Loucy (cell line): ENCODE measurements around the gene CDC42BPA.

Experiments
- H2AFZ ChIP-seq: fragments of 200-600 bp; sonication (generic); 2 replicates; pipeline ENCODE4 v1.6.0; 2016; ENCODE audit warnings: antibody characterized with exemption, mild to moderate bottlenecking, low read length, moderate library complexity
- H3F3A ChIP-seq: fragments of 200-600 bp; 2 replicates; pipeline ENCODE4 v1.6.0; 2016; ENCODE audit warnings: antibody characterized with exemption, low read depth, mild to moderate bottlenecking
- H3K27me3 ChIP-seq: fragments of 200-600 bp; sonication (generic); 2 replicates; pipeline ENCODE4 v1.6.1; 2014; ENCODE audit warnings: low read length, mild to moderate bottlenecking; ENCODE audit not compliant: insufficient read depth, poor library complexity, severe bottlenecking
- H3K36me3 ChIP-seq: fragments of 200-600 bp; sonication (generic); 2 replicates; pipeline ENCODE4 v1.6.1; 2016; ENCODE audit warnings: low read length; ENCODE audit not compliant: insufficient read depth
- H3K4me1 ChIP-seq: fragments of 200-600 bp; sonication (generic); 2 replicates; pipeline ENCODE4 v1.5.1; 2014; ENCODE audit warnings: low read length, mild to moderate bottlenecking; ENCODE audit not compliant: insufficient read depth, poor library complexity, severe bottlenecking
- H3K4me2 ChIP-seq: fragments of 200-600 bp; sonication (generic); 2 replicates; pipeline ENCODE4 v1.6.0; 2014; ENCODE audit warnings: antibody characterized with exemption, low read length, low read depth, mild to moderate bottlenecking; ENCODE audit not compliant: poor library complexity, severe bottlenecking
- H3K4me3 ChIP-seq: fragments of 200-600 bp; sonication (generic); 2 replicates; pipeline ENCODE4 v1.5.1; 2014; ENCODE audit warnings: low read length, mild to moderate bottlenecking, mixed read lengths; ENCODE audit not compliant: poor library complexity, severe bottlenecking
- H3K79me2 ChIP-seq: fragments of 200-600 bp; sonication (generic); 2 replicates; pipeline ENCODE4 v1.6.1; 2014; ENCODE audit warnings: low read length; ENCODE audit not compliant: insufficient read depth
- H3K9ac ChIP-seq: fragments of 200-600 bp; sonication (generic); 2 replicates; pipeline ENCODE4 v1.6.0; 2014; ENCODE audit warnings: mild to moderate bottlenecking, low read depth, low read length, moderate library complexity; ENCODE audit not compliant: poor library complexity, severe bottlenecking
- H3K9me2 ChIP-seq: fragments of 200-600 bp; sonication (generic); replicated peaks from 2 replicates; pipeline ENCODE4 v1.6.1; 2016; ENCODE audit warnings: low read depth, low read length, mixed read lengths
- H3K9me3 ChIP-seq: fragments of 200-600 bp; sonication (generic); 2 replicates; pipeline ENCODE4 v1.6.1; 2014; ENCODE audit warnings: mild to moderate bottlenecking, antibody characterized with exemption, low read length, low read depth; ENCODE audit not compliant: insufficient read depth
- H4K20me1 ChIP-seq: fragments of 200-600 bp; sonication (generic); 2 replicates; pipeline ENCODE4 v1.6.0; 2014; ENCODE audit warnings: antibody characterized with exemption, low read length, mild to moderate bottlenecking; ENCODE audit not compliant: insufficient read depth, poor library complexity, severe bottlenecking
- CTCF ChIP-seq: fragments of 200-600 bp; sonication (generic); conservative IDR thresholded peaks from 2 replicates; pipeline ENCODE4 v1.5.1; 2014; ENCODE audit warnings: mild to moderate bottlenecking, antibody characterized with exemption, low read length
- EZH2phosphoT487 ChIP-seq: fragments of 200-600 bp; IDR thresholded peaks from 2 replicates; pipeline ENCODE4 v1.6.1; 2018; ENCODE audit warnings: antibody characterized with exemption, mild to moderate bottlenecking, moderate library complexity, borderline replicate concordance

Gene CDC42BPA

DNA sequence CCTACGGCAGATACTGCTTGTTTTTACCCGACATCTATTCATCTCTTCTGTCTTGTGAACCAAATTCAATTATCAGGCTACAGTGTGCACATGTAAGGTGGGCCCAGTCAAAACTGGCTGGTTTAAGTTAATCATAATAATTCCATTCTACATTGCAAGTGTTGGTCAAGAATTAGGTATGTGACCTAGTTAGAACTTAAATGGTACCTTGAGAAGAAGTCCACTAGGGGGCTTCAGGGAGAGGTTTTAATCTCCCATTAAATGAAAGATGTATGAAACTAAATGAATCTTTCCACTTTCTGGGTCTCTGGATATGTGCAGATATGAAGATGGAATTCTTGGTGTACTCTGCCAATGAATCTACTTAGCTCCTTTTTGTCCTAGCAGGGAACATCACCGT lies 187.1 kb downstream of the CDC42BPA start:
- Histone ChIP-seq H3F3A (no peaks in the 10 kb centered on the region), H2AFZ (no peak overlapping the region), H3K36me3 (no peaks in the 10 kb centered on the region), H3K79me2 (no peaks in the 10 kb centered on the region), H3K4me1 (no peaks in the 10 kb centered on the region), H3K27me3 (no peaks in the 10 kb centered on the region), H3K4me2 (no peak overlapping the region), H3K9ac (no peak overlapping the region), H3K9me2 (no peaks in the 10 kb centered on the region), H4K20me1 (no peaks in the 10 kb centered on the region), H3K9me3 (no peaks in the 10 kb centered on the region), H3K4me3 (no peak overlapping the region)
- TF ChIP-seq EZH2phosphoT487 = no peak
- peak; percentile 71 for TF ChIP-seq CTCF

DNA sequence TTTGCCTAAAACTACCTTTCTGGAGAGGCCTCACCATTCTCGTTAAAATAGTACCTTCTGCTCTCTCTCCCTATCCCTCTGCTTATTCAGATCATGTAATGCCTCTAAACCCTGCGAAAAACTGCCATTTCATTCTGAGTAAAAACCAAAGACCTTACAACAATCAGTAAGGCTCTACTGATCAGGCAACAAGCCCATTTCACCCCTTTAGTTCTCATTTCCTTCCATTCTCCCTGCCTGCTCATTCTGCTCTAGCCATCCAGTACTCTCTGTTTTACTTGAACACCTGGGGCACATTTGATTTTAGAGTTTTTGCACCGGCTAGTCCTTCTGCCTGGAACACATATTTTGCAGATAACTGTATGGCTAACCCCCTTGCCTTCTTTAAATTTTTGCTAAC lies 190.4 kb downstream of the CDC42BPA start:
- TF ChIP-seq EZH2phosphoT487 (no peak), CTCF (no peak)

DNA sequence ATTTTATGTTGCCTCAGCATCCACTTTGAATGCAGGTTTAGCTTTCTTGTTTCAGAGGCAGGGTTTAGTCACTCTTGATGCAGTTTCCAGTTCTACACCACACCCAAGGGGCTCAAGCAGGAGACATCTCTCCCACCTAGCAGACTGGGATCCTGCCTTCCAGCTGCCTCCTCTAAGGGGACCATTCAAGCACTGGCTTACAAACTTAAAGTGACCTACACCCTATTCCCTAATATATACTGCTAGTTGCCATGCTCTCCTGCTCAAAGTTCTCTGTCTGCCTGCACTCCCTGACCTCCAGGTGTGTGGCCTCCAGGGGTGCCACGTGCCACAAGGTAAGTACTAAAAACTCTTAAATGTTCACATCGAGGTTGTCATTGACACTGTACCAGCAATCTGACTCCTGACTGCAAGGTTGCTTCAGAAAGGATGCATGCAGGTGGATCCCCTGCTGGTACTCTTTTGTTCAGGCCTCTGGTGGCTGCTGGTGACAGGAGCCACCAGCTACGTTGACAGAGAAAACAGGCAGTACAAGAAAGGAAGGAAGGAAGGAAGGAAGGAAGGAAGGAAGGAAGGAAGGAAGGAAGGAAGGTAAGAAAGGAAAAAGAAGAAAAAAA lies 192.3 kb downstream of the CDC42BPA start:
- no peaks in the 10 kb centered on the region for H3K79me2 ChIP-seq
- H3K27me3 ChIP-seq = no peaks in the 10 kb centered on the region
- H3K4me2 ChIP-seq = no peak overlapping the region
- no peaks in the 10 kb centered on the region for H3K36me3 ChIP-seq
- H3F3A ChIP-seq = no peaks in the 10 kb centered on the region
- no peaks in the 10 kb centered on the region for H4K20me1 ChIP-seq
- H3K9me3 ChIP-seq = no peaks in the 10 kb centered on the region
- H2AFZ ChIP-seq = no peak overlapping the region
- no peak for TF ChIP-seq CTCF
- no peak for TF ChIP-seq EZH2phosphoT487
- no peaks in the 10 kb centered on the region for H3K9me2 ChIP-seq
- no peaks in the 10 kb centered on the region for H3K4me1 ChIP-seq
- no peak overlapping the region for H3K4me3 ChIP-seq
- H3K9ac ChIP-seq = no peak overlapping the region

More for the DNA sequence above, 190.4 kb downstream of the CDC42BPA start:
- Histone ChIP-seq H3K79me2 (no peaks in the 10 kb centered on the region), H3K9me3 (no peaks in the 10 kb centered on the region), H2AFZ (no peak overlapping the region), H3K4me3 (no peak overlapping the region), H3F3A (no peaks in the 10 kb centered on the region), H3K9ac (no peak overlapping the region), H3K27me3 (no peaks in the 10 kb centered on the region), H3K4me2 (no peak overlapping the region), H3K36me3 (no peaks in the 10 kb centered on the region), H3K4me1 (no peaks in the 10 kb centered on the region), H4K20me1 (no peaks in the 10 kb centered on the region), H3K9me2 (no peaks in the 10 kb centered on the region)
